HEK293 (cell line): ENCODE data around the gene ERO1B.

ENCODE experiments used
- CTCF ChIA-PET: fragments of 350-600 bp; formaldehyde crosslinking; extraction: SDS; loops from one replicate; lab custom pipeline; 2021; ENCODE audit warnings: antibody characterized with exemption; lab: Yijun Ruan, JAX
- POLR2A ChIA-PET: fragments of 300-600 bp; formaldehyde crosslinking; extraction: SDS; loops from one replicate; lab custom pipeline; 2020; ENCODE audit warnings: antibody characterized with exemption, inconsistent platforms; lab: Yijun Ruan, JAX
- H3K27ac ChIP-seq: fragments of 200-500 bp; sonication (Bioruptor generic); 2 replicates; pipeline ENCODE4 v1.5.1; 2014; ENCODE audit warnings: low read depth, low read length, control low read depth, inconsistent platforms; ENCODE audit errors: extremely low read depth
- H3K36me3 ChIP-seq, 2 experiments: fragments of 200-500 bp in 1 of 2; sonication (Bioruptor generic) in 1 of 2; 1 replicate in 1 of 2; 2 replicates in 1 of 2; pipeline ENCODE4 v1.5.1; 2014 to 2017; ENCODE audit warnings: inconsistent platforms in 2 of 2, low read length in 2 of 2; ENCODE audit not compliant: control insufficient read depth in 2 of 2, insufficient read depth in 1 of 2
- H3K4me1 ChIP-seq: fragments of 200-500 bp; sonication (Bioruptor generic); 2 replicates; pipeline ENCODE4 v1.5.1; 2014; ENCODE audit warnings: mild to moderate bottlenecking, low read length, inconsistent platforms; ENCODE audit not compliant: control insufficient read depth, insufficient read depth
- H3K4me3 ChIP-seq: 2 replicates; pipeline ENCODE4 v1.5.1; 2011; ENCODE audit warnings: low read depth, mild to moderate bottlenecking, control low read depth, low read length, moderate library complexity
- H3K9me3 ChIP-seq: fragments of 200-500 bp; sonication (Bioruptor generic); 2 replicates; pipeline ENCODE4 v1.5.1; 2014; ENCODE audit warnings: low read depth, low read length, inconsistent platforms; ENCODE audit not compliant: control insufficient read depth, insufficient read depth
- TSHZ1 ChIP-seq: fragments of 450-650 bp; formaldehyde crosslinking; IDR thresholded peaks from 2 replicates; pipeline ENCODE4 v1.5.1; 2016; ENCODE audit warnings: missing biosample characterization, missing genetic modification characterization, borderline replicate concordance
- ZBTB11 ChIP-seq: fragments of 450-650 bp; formaldehyde crosslinking; conservative IDR thresholded peaks from 2 replicates; pipeline ENCODE4 v1.5.1; 2016; ENCODE audit warnings: low read depth, missing biosample characterization, missing genetic modification characterization
- ZBTB49 ChIP-seq: fragments of 450-650 bp; formaldehyde crosslinking; IDR thresholded peaks from 2 replicates; pipeline ENCODE4 v1.5.1; 2016; ENCODE audit warnings: missing biosample characterization, missing genetic modification characterization, low read depth
- ZBTB7A ChIP-seq: fragments of 450-650 bp; formaldehyde crosslinking; IDR thresholded peaks from 2 replicates; pipeline ENCODE4 v1.5.1; 2016; ENCODE audit warnings: low read depth, missing biosample characterization, missing genetic modification characterization
- ZFP37 ChIP-seq: fragments of 450-650 bp; formaldehyde crosslinking; IDR thresholded peaks from 2 replicates; pipeline ENCODE4 v1.5.1; 2016; ENCODE audit warnings: missing biosample characterization, missing genetic modification characterization
- ZNF10 ChIP-seq: fragments of 450-650 bp; formaldehyde crosslinking; IDR thresholded peaks from 2 replicates; pipeline ENCODE4 v1.5.1; 2017; ENCODE audit warnings: missing biosample characterization, missing genetic modification characterization
- ZNF138 ChIP-seq: fragments of 450-650 bp; formaldehyde crosslinking; IDR thresholded peaks from 2 replicates; pipeline ENCODE4 v1.5.1; 2016; ENCODE audit warnings: missing biosample characterization, missing genetic modification characterization, borderline replicate concordance
- ZNF202 ChIP-seq: fragments of 450-650 bp; formaldehyde crosslinking; IDR thresholded peaks from 2 replicates; pipeline ENCODE4 v1.5.1; 2016; ENCODE audit warnings: missing biosample characterization, missing genetic modification characterization, borderline replicate concordance
- ZNF449 ChIP-seq: fragments of 450-650 bp; formaldehyde crosslinking; IDR thresholded peaks from 2 replicates; pipeline ENCODE4 v1.5.1; 2017; ENCODE audit warnings: missing biosample characterization, mild to moderate bottlenecking, missing genetic modification characterization, moderate library complexity
- ZNF600 ChIP-seq: fragments of 450-650 bp; formaldehyde crosslinking; IDR thresholded peaks from 2 replicates; pipeline ENCODE4 v1.5.1; 2016; ENCODE audit warnings: missing biosample characterization, missing genetic modification characterization
- ZNF768 ChIP-seq: fragments of 450-650 bp; formaldehyde crosslinking; IDR thresholded peaks from 2 replicates; pipeline ENCODE4 v1.5.1; 2018; ENCODE audit warnings: missing biosample characterization, mild to moderate bottlenecking, missing genetic modification characterization
- TF ChIP-seq, protein P1 (sequence below): fragments of 450-650 bp; formaldehyde crosslinking; IDR thresholded peaks from 2 replicates; pipeline ENCODE4 v1.5.1; 2016; ENCODE audit warnings: missing biosample characterization, missing genetic modification characterization
- TF ChIP-seq, protein P2 (sequence below): fragments of 450-650 bp; formaldehyde crosslinking; IDR thresholded peaks from 2 replicates; pipeline ENCODE4 v1.5.1; 2016; ENCODE audit warnings: missing biosample characterization, missing genetic modification characterization

ERO1B gene

DNA sequence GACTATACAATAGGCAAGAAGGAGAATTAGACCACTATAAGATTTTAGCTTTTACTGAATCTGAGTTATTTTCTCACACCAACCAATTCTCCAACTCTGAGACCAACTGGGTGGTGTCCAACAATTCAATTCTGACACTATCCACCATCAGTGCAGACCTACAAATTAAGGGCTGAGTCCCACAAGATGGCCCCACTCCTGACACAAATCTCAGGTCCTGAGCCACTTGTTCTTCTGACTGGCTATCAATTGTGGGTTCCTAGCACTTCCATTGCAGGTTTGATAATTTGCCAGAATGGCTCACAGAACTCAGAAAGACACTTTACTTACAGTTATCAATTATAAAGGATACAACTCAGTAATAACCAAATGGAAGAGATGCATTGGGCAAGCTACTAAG, 6.7 kb downstream of the ERO1B start:
- H3K36me3 ChIP-seq: no peaks in the 10 kb centered on the region; a peak in 1 of 3 replicates
- POLR2A ChIA-PET: no interaction called here
- H3K27ac ChIP-seq: no peak overlapping the region
- no peak overlapping the region for H3K4me3 ChIP-seq
- TF ChIP-seq ZFP37 (tag by site-specific recombination) (0 out of 2 replicates have a peak, but pooled peaks have one; percentile 42), ZNF202 (tag by site-specific recombination) (no peak)
- CTCF ChIA-PET: interaction anchor here (0.6 kb wide), 1 partner anchor 22 kb away, joined by 4 read pairs; no protein-coding TSS in a partner anchor
- H3K9me3 ChIP-seq: no peaks in the 10 kb centered on the region
- H3K4me1 ChIP-seq: no peaks in the 10 kb centered on the region

- CTCF ChIA-PET: interaction anchor here (0.6 to 0.7 kb wide), 3 partner anchors 25 to 271 kb away, joined by 3 to 6 read pairs (median 4); no protein-coding TSS in a partner anchor
- H3K36me3 ChIP-seq: no peaks in the 10 kb centered on the region; a peak in 1 of 3 replicates
- no peak overlapping the region for H3K4me3 ChIP-seq
- no peak overlapping the region for H3K27ac ChIP-seq
- H3K4me1 ChIP-seq: no peaks in the 10 kb centered on the region
- TF ChIP-seq ZNF449 (tag by site-specific recombination) (peak; percentile 88), ZBTB49 (tag by site-specific recombination) (no peak)
- H3K9me3 ChIP-seq: no peaks in the 10 kb centered on the region
- POLR2A ChIA-PET: no interaction called here
Measured at GRCh38 chr1:236273358-236273757, 8.4 kb downstream of the ERO1B start.

GRCh38 chr1:236269439-236269838, 12.3 kb downstream of the ERO1B start:
- ChIA-PET POLR2A (no interaction called here), CTCF (no interaction called here)
- Histone ChIP-seq H3K36me3 (peaks cover 3 to 18% of the 10 kb centered on the region in 2 experiments), H3K9me3 (no peaks in the 10 kb centered on the region), H3K4me1 (no peaks in the 10 kb centered on the region), H3K27ac (no peak overlapping the region), H3K4me3 (no peak overlapping the region)
- no peak for TF ChIP-seq ZNF768 (tag by site-specific recombination)
- no peak for TF ChIP-seq TSHZ1 (tag by site-specific recombination)
- no peak for TF ChIP-seq ZBTB11 (tag by site-specific recombination)
- TF ChIP-seq, protein P1, sequence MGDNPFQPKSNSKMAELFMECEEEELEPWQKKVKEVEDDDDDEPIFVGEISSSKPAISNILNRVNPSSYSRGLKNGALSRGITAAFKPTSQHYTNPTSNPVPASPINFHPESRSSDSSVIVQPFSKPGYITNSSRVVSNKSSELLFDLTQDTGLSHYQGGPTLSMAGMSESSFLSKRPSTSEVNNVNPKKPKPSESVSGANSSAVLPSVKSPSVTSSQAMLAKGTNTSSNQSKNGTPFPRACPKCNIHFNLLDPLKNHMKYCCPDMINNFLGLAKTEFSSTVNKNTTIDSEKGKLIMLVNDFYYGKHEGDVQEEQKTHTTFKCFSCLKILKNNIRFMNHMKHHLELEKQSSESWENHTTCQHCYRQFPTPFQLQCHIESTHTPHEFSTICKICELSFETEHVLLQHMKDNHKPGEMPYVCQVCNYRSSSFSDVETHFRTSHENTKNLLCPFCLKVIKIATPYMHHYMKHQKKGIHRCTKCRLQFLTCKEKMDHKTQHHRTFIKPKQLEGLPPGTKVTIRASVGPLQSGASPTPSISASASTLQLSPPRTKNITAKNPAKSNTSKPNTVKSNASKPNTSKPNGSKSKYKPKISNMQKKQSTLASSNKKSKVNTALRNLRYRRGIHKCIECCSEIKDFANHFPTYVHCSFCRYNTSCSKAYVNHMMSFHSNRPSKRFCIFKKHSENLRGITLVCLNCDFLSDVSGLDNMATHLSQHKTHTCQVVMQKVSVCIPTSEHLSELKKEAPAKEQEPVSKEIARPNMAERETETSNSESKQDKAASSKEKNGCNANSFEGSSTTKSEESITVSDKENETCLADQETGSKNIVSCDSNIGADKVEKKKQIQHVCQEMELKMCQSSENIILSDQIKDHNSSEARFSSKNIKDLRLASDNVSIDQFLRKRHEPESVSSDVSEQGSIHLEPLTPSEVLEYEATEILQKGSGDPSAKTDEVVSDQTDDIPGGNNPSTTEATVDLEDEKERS (tag by site-specific recombination): no peak
- TF ChIP-seq ZNF10 (tag by site-specific recombination): no peak
- no peak for TF ChIP-seq ZBTB7A
- TF ChIP-seq, protein P2, sequence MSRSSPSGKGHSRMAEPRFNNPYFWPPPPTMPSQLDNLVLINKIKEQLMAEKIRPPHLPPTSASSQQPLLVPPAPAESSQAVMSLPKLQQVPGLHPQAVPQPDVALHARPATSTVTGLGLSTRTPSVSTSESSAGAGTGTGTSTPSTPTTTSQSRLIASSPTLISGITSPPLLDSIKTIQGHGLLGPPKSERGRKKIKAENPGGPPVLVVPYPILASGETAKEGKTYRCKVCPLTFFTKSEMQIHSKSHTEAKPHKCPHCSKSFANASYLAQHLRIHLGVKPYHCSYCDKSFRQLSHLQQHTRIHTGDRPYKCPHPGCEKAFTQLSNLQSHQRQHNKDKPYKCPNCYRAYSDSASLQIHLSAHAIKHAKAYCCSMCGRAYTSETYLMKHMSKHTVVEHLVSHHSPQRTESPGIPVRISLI (tag by site-specific recombination): no peak
- TF ChIP-seq ZNF600 (tag by site-specific recombination): no peak
- no peak for TF ChIP-seq ZNF138 (tag by site-specific recombination)
